Mesenteric fat pad (tissue), 1 donor: ENCODE results near the gene AGAP1. TPM values are rescaled to one million over a fixed set of nuclear protein-coding genes. Genes with fewer than 3 reads are reported as not detected.

Experiments used
- DNase-seq: peaks from one replicate; pipeline ENCODE4 v3.0.0-alpha.2; 2020; ENCODE audit warnings: low spot score
- long read RNA-seq: library from polyadenylated mRNA; unstranded; transcript quantifications from one replicate; pipeline ENCODE4 v2.0.0, GENCODE V29; 2020
- total RNA-seq: library from RNA; stranded (reverse); fragmentation: NEBNext Ultra II Directional; extraction: Animal tissue kit (Norgen Biotek cat#: 25700); gene quantifications from one replicate; pipeline ENCODE4 v1.2.1, GENCODE V29; 2021
- donor health status: DM: yes; HTN: yes; CAD: no.

AGAP1 gene
- 26.5 TPM for total RNA-seq
- long read RNA-seq, partial matches to known transcripts = 8 of 54 reads
- long read RNA-seq, other reads (novel, unspliced or antisense) = 46 of 54 reads

GRCh38 chr2:235493775-235494715, at the start of gene AGAP1:
AGAP1 (plus strand) TSS chr2:235494043.
- peak; percentile 95 for DNase-seq

- no peak for DNase-seq
These were observed 49.7 kb upstream of the AGAP1 start for GRCh38 chr2:235444101-235444597.

- no peak for DNase-seq
These were observed 48.7 kb upstream of the AGAP1 start for GRCh38 chr2:235445116-235445515.

DNA sequence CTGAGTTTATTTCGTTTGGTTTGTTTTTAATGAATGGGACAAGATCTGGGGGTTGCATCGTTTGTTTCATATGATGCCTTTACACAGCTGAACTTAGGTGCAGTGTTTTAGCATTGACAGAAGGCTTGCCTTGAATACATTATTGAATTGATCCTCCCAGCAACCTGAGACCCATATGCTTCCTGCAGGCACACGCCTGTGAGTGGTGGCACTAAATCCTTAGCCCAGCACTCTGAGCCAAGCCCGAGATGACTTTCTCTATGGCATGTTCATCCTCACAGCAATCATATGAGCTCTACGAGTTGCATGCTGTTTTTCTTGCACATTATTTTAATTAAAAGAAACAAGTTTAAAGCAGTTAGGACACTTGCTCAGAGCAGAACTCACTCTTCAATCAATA, 47.8 kb upstream of the AGAP1 start:
- no peak for DNase-seq

DNA sequence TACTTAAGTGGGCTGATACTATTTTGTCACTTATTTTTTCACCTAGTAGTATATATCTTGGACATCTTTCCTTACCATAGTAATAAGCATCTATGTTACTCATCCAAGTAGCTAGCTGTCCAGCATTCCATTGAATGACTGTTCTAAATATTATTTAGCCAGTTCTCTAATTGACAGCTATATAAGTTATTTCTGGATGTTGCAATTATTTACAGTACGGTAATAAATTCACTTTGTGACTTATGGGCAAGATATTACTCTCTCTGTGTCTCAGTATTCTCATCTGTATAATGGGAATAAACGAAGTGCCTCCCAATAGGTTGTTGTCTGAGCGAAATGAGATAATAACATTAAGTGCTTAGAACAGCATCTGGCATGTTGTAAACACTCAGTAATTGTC, 46.6 kb upstream of the AGAP1 start:
- no peak for DNase-seq

DNA sequence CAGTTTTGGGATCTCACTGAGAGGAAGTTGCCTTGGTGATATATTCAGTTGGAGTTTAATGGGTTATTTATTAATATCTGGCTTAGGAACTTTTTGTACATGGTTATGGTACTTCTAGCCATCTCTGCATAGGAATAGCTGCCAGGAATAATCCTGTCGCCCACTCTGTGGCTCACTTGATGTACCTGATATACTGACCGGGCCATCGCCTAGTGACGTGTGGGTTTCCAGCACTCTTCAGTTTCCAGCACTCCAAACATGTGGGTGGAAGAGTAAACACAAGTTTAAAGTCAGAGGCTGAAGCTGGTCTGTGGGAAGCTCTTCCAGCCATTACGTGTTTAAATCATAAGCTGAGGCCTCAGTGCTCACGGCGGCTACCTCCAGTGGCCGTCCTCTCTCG, 44.3 kb upstream of the AGAP1 start:
- no peak for DNase-seq

GRCh38 chr2:235453605-235454151, 40.2 kb upstream of the AGAP1 start:
- no peak for DNase-seq

DNA sequence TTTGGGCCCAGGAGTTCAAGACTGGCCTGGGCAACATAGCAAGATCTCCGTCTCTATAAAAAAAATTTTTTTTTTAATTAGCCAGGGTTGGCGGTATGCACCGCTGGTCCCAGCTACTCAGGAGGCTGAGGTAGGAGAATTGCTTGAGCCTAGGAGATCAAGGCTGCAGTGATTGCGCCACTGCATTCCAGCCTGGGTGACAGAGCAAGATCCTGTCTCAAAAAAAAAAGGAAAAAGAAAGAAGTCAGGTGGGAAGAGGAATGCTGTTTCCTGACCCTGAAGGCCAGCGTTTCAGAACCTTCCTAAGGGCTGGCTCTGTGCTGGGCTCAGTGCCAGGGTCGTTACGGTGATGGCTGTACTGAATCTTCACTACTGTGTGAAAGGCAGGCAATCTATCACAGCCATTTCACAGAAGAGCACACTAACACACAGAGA, 35.0 kb upstream of the AGAP1 start:
- no peak for DNase-seq

GRCh38 chr2:235460548-235461047, 33.2 kb upstream of the AGAP1 start:
- no peak for DNase-seq

DNA sequence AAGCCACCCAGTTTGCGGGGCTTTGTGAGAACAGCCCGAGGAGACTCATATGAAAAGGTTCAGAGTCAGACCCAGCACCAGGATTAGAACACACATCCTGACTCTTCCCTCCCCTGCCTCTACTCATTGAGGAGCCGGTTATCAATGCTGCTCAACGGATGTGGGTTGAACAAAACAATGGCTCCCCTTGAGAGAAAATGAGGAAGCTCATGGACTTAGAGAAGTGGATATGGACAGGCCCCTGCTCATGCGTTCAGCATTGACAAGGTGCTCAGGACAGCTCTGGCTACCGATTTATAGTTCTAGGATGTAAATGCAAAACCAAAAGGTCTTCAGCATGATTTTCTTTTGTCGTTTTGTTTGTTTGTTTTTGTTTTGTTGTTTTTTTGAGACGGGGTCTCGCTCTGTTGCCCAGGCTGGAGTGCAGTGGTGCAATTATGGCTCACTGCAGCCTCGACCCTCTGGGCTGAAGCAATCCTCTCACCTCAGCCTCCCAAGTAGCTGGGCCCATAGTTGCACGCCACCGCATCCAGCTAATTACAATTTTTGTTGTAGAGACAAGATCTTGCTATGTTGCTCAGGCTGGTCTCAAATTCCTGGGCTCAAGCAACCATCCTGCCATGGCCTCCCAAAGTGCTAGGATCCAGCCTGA, 32.0 kb upstream of the AGAP1 start:
- no peak for DNase-seq

GRCh38 chr2:235462415-235462790, 31.4 kb upstream of the AGAP1 start:
- no peak for DNase-seq

GRCh38 chr2:235463893-235464292, 29.9 kb upstream of the AGAP1 start:
- no peak for DNase-seq

DNA sequence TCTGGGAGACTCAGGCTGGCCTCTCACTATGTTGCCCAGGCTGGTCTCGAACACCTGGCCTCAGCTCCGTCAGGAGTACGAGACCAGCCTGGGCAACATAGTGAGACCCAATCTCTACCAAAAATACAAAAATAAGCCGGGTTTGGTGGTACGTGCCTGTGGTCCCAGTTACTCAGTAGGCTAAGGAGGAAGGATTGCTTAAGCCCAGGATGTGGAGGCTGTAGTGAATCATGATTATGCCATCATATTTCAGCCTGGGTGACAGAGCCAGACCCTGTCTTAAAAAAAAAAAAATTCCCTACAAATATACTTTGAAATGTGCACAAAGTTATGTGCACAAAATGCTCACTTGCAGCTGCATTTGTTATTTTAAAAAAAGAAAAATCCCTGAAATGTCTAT, 26.3 kb upstream of the AGAP1 start:
- DNase-seq = no peak

- no peak for DNase-seq
These were observed 24.7 kb upstream of the AGAP1 start for GRCh38 chr2:235468978-235469655.

DNA sequence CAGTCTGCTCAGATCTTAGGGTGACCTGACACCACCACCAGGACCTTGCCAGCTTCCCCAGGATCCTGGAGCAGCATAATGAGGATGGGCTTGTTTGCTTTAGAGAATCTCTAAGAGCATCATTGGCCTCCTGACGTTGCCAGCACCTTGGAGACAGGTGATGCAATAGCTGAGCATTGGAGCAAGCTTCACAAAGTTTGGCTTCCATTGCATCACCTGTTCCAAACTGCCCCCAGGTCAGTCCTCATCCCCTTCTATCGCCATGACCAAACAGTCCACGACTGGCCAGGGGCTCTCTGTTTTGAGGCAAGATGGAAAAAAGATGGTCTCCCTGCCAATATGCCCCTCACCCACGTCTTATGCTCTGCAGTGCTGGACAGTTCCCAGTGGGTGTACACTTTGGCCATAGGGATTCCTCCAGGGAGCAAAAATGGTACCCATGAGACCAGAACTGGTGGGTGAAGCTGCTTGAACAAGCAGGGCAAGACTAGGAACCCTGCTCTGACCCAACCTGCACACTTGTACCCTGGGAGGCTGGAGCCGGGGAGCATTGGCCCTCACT, 22.6 kb upstream of the AGAP1 start:
- DNase-seq = no peak

DNA sequence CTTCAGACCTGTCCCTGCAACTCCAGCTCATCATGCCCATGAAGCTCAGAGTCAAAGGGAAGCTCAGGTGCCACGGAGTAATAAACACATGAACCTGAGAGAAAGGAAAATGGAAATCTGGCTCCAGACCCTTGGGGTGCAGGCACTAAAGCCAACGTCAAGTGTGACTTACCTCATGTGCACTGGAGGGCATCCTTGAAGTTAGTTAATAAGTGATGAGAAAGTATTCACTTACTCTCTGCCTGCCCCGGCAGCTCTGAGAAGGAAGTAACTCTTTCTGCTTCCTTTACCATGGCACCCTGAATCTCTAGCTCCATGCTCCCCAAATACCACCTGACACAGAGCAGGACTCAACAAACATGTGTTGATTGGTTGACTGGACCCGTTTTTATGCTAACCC, 21.4 kb upstream of the AGAP1 start:
- DNase-seq = no peak

GRCh38 chr2:235478609-235479008, 15.2 kb upstream of the AGAP1 start:
- no peak for DNase-seq

- DNase-seq = no peak
These were observed 14.2 kb upstream of the AGAP1 start for GRCh38 chr2:235479604-235480003.

DNA sequence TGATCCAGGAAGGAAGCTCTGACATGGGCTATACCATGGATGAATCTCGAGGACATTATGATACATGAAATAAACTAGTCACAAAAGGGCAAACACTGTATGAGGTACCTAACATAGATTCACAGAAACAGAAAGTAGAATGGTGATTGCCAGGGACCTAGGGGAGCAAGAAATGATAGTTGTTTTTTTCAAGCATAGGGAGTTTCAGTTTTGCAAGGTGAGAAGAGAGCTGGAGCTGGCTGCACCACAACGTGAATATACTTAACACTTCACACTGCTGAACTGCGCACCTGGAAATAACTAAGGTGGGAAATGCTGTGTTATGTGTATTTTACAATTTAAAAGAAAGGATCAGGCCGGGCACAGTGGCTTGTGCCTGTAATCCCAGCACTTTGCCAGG, 13.2 kb upstream of the AGAP1 start:
- no peak for DNase-seq

DNA sequence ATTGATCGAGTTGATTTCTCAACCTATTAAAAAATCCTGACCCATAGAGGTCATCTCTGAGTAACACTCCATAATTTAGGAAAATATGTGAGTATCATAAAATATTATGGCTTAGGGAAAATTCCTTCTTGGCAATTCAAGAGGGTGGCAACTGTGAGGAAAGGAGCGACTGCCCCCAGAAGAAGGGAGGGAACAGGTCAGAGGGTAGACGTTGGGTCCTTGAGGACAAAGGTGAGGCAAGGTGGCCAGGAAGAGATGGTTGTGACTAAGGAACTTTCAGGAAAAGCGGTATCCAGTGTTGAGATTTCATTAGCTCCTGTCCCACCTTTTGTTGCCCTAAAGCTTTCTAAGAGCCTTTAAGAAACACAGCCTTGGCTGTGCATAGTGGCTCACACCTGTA, 10.5 kb upstream of the AGAP1 start:
- peak; percentile 12 for DNase-seq

GRCh38 chr2:235485362-235485761, 8.5 kb upstream of the AGAP1 start:
- DNase-seq = no peak
